ENCODE data around the gene PCNX1. TPM values are rescaled to one million over a fixed set of nuclear protein-coding genes. Genes with fewer than 3 reads are reported as not detected.
"Not testable (repeated sequence)": the region's sequence is repeated elsewhere in the genome, so short reads cannot be mapped to it uniquely, and the experiment has no call there.

The PCNX1 gene
- total RNA-seq, 5 donors from 2014 or later (not counting 1 experiment from before 2014, with no cell fraction given), result 80.8 to 140 (median 86.3) TPM

DNA sequence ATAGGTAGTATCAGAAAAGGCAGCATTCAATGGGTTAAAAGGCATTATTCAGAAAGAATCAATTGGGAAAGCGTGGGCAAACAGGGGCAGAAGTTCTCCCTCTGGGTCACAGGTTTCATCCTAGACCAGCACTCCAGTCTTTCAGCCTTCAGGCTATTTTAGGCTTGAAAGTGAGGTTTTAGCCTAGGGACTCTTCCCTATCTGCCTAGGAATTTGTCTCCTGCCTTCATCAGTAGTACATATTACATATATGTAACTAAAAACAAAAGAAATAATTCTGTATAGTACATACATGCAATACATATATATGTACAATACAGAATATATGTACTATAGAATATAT, 34.6 kb upstream of the PCNX1 start:
- H3K9me3 ChIP-seq, result no peaks in the 10 kb centered on the region
- peak overlapping the region; percentile 94 to 97 for H3K27ac Mint-ChIP-seq
- ChIA-PET CTCF (interaction anchor here in 1 of 2 donors (0.8 to 1.6 kb wide), 8 partner anchors 14 to 86 kb away, joined by 3 to 11 read pairs (median 4); partner anchors contain the start of gene PCNX1), POLR2A (interaction anchor here in 1 of 2 donors (0.6 kb wide), 1 partner anchor 45 kb away, joined by 4 read pairs; no protein-coding TSS in a partner anchor)
- peak overlapping the region in 1 of 2 donors; percentile 35 for H3K4me3 ChIP-seq (ENCODE audit: control insufficient read depth in 1 of 2, extremely low read depth in 1 of 2, low read length in 1 of 2)
- no peaks in the 10 kb centered on the region for H3K27me3 Mint-ChIP-seq
- H3K27ac ChIP-seq (ENCODE audit: low read length), result peak overlapping the region; percentile 78
- WGBS (ENCODE audit: insufficient coverage), result 80% methylated on average over 1 of the region's 1 CpG
- H3K36me3 ChIP-seq (ENCODE audit: control insufficient read depth in 2 of 2, extremely low read depth in 1 of 2, insufficient read depth in 1 of 2, low read length in 1 of 2), result no peaks in the 10 kb centered on the region
- H3K27me3 ChIP-seq (replicated peaks in 1 of 2; ENCODE audit: control insufficient read depth in 2 of 2, extremely low read depth in 1 of 2, insufficient read depth in 2 of 2, low read length in 1 of 2), result no peaks in the 10 kb centered on the region
- DNase-seq (no peak), ATAC-seq (replicated peaks in 1 of 4) (no peak)
- peaks cover 0 to 5% (median 3%) of the 10 kb centered on the region in 3 donors for H3K9me3 Mint-ChIP-seq
- peaks cover 17 to 25% (median 22%) of the 10 kb centered on the region in 3 donors for H3K4me1 Mint-ChIP-seq
- peak overlapping the region; percentile 74 to 82 (median 75) for H3K4me3 Mint-ChIP-seq
- H3K4me1 ChIP-seq (ENCODE audit: control insufficient read depth in 1 of 2, extremely low read depth in 1 of 2, insufficient read depth in 2 of 2, low read length in 2 of 2), result peaks cover 0 to 16% of the 10 kb centered on the region in 2 experiments
- no peaks in the 10 kb centered on the region for H3K36me3 Mint-ChIP-seq

DNA sequence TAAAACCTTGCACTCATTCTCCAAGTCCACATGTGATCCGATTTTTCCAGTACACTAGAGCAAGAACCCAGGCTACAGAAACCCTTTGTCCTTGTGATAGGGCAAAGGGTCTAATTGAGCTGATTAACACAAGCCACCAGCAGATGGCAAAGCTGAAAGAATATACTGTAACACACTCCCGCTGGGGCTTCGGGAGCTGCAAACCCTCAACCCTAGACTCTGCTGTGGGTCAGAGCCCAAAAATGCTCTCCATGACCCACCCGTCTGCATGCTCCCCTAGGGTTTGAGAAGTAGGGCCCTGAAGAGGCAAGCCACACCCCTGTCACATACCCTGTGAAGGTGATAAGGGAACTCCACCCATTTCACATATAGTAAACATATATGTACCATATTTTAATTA, 33.6 kb upstream of the PCNX1 start:
- H3K27ac Mint-ChIP-seq, result peak overlapping the region; percentile 49 to 78
- H3K9me3 ChIP-seq, result no peaks in the 10 kb centered on the region
- H3K4me1 Mint-ChIP-seq, result peaks cover 17 to 25% (median 22%) of the 10 kb centered on the region in 3 donors
- H3K27me3 ChIP-seq (replicated peaks in 1 of 2; ENCODE audit: control insufficient read depth in 2 of 2, extremely low read depth in 1 of 2, insufficient read depth in 2 of 2, low read length in 1 of 2), result no peaks in the 10 kb centered on the region
- WGBS (ENCODE audit: insufficient coverage), result no CpG with 5 or more reads among the region's 4 CpGs
- H3K36me3 ChIP-seq (ENCODE audit: control insufficient read depth in 2 of 2, extremely low read depth in 1 of 2, insufficient read depth in 1 of 2, low read length in 1 of 2), result no peaks in the 10 kb centered on the region
- H3K27ac ChIP-seq (ENCODE audit: low read length), result no peak overlapping the region
- POLR2A ChIA-PET, result interaction anchor here in 1 of 2 donors (1.1 kb wide), 1 partner anchor 51 kb away, joined by 3 read pairs; no protein-coding TSS in a partner anchor
- no peaks in the 10 kb centered on the region for H3K27me3 Mint-ChIP-seq
- H3K36me3 Mint-ChIP-seq, result no peaks in the 10 kb centered on the region
- CTCF ChIA-PET, result interaction anchor here in 1 of 2 donors (0.6 to 2.1 kb wide), 6 partner anchors 33 to 288 kb away, joined by 3 to 14 read pairs (median 4); partner anchors contain the start of gene PCNX1
- no peak overlapping the region for H3K4me3 Mint-ChIP-seq
- H3K9me3 Mint-ChIP-seq, result peaks cover 0 to 5% (median 0%) of the 10 kb centered on the region in 3 donors
- DNase-seq (peak in 6 of 35 experiments; percentile 10 to 44 (median 20)), ATAC-seq (replicated peaks in 1 of 4) (peak in 3 of 4 experiments; percentile 36 to 68 (median 59))
- H3K4me3 ChIP-seq (ENCODE audit: control insufficient read depth in 1 of 2, extremely low read depth in 1 of 2, low read length in 1 of 2), result no peak overlapping the region
- peaks cover 0 to 16% of the 10 kb centered on the region in 2 experiments for H3K4me1 ChIP-seq (ENCODE audit: control insufficient read depth in 1 of 2, extremely low read depth in 1 of 2, insufficient read depth in 2 of 2, low read length in 2 of 2)

DNA sequence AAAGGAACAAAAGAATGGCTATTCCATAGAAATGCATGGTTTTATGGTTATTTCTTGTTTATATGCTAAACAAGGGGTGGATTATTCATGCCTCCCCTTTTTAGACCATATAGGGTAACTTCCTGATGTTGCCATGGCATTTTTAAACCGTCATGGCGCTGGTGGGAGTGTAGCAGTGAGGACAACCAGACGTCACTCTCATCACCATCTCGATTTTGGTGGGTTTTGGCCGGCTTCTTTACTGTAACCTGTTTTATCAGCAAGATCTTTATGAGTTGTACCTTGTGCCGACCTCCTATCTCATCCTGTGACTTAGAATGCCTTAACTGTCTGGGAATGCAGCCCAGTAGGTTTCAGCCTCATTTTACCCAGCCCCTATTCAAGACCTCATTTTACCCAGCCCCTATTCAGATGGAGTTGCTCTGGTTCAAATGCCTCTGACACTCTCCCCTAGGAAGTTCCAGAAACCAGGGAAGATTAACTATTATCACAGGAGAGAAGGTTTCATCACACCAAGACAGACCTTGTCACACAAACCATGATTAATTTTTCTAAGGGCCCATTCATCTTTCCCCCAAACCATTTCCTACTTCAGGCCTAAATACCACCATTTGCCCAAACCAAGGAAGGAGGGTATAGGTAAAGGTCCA, 31.3 kb upstream of the PCNX1 start:
- H3K27me3 Mint-ChIP-seq; DNase-seq; H3K27ac Mint-ChIP-seq; H3K36me3 Mint-ChIP-seq; ATAC-seq (replicated peaks in 1 of 4); H3K4me3 ChIP-seq (ENCODE audit: control insufficient read depth in 1 of 2, extremely low read depth in 1 of 2, low read length in 1 of 2); H3K9me3 Mint-ChIP-seq; H3K36me3 ChIP-seq (ENCODE audit: control insufficient read depth in 2 of 2, extremely low read depth in 1 of 2, insufficient read depth in 1 of 2, low read length in 1 of 2); H3K9me3 ChIP-seq; CTCF ChIA-PET; H3K4me3 Mint-ChIP-seq; H3K27ac ChIP-seq (ENCODE audit: low read length); H3K27me3 ChIP-seq (replicated peaks in 1 of 2; ENCODE audit: control insufficient read depth in 2 of 2, extremely low read depth in 1 of 2, insufficient read depth in 2 of 2, low read length in 1 of 2): not testable (repeated sequence)
- 91% methylated on average over 4 of the region's 6 CpGs for WGBS (ENCODE audit: insufficient coverage)
- H3K4me1 ChIP-seq (ENCODE audit: control insufficient read depth in 1 of 2, extremely low read depth in 1 of 2, insufficient read depth in 2 of 2, low read length in 2 of 2), result peaks cover 0 to 16% of the 10 kb centered on the region in 2 experiments
- POLR2A ChIA-PET, result interaction anchor here in 1 of 2 donors (0.6 kb wide), 1 partner anchor 111 kb away, joined by 4 read pairs; no protein-coding TSS in a partner anchor
- peaks cover 17 to 25% (median 22%) of the 10 kb centered on the region in 3 donors for H3K4me1 Mint-ChIP-seq

DNA sequence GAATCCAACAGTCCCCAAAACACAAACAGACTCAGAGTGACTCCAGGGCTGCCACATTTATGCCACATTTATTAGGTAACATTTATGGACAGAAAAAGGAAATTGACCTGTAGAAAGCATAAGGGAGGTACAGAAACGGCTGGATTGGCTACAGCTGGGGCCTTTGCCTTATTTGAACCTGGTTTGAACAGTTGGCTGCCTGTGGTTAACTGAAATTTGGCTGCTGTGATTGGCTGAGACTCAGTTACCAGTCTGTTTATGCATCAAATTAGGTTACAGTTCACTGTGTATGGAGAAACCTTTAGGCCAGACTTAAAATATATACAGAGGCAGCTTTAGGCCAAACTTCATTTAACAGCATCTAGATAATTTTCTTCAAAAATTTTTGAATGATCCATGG, 27.8 kb upstream of the PCNX1 start:
- Histone ChIP-seq H3K4me1 (ENCODE audit: control insufficient read depth in 1 of 2, extremely low read depth in 1 of 2, insufficient read depth in 2 of 2, low read length in 2 of 2) (peaks cover 0 to 17% of the 10 kb centered on the region in 2 experiments), H3K27ac (ENCODE audit: low read length) (no peak overlapping the region), H3K9me3 (no peaks in the 10 kb centered on the region), H3K36me3 (ENCODE audit: control insufficient read depth in 2 of 2, extremely low read depth in 1 of 2, insufficient read depth in 1 of 2, low read length in 1 of 2) (no peaks in the 10 kb centered on the region), H3K4me3 (ENCODE audit: control insufficient read depth in 1 of 2, extremely low read depth in 1 of 2, low read length in 1 of 2) (no peak overlapping the region), H3K27me3 (replicated peaks in 1 of 2; ENCODE audit: control insufficient read depth in 2 of 2, extremely low read depth in 1 of 2, insufficient read depth in 2 of 2, low read length in 1 of 2) (no peaks in the 10 kb centered on the region)
- ATAC-seq (replicated peaks in 1 of 4) (no peak), DNase-seq (no peak)
- Mint-ChIP-seq H3K27me3 (no peaks in the 10 kb centered on the region), H3K4me1 (peaks cover 24 to 26% (median 24%) of the 10 kb centered on the region in 3 donors), H3K27ac (no peak overlapping the region), H3K36me3 (no peaks in the 10 kb centered on the region), H3K4me3 (no peak overlapping the region), H3K9me3 (no peaks in the 10 kb centered on the region)
- 60% methylated on average over 1 of the region's 1 CpG for WGBS (ENCODE audit: insufficient coverage)
- CTCF ChIA-PET, result interaction anchor here in 1 of 2 donors (1.1 kb wide), 1 partner anchor 36 kb away, joined by 3 read pairs; no protein-coding TSS in a partner anchor
- POLR2A ChIA-PET, result no interaction called here

DNA sequence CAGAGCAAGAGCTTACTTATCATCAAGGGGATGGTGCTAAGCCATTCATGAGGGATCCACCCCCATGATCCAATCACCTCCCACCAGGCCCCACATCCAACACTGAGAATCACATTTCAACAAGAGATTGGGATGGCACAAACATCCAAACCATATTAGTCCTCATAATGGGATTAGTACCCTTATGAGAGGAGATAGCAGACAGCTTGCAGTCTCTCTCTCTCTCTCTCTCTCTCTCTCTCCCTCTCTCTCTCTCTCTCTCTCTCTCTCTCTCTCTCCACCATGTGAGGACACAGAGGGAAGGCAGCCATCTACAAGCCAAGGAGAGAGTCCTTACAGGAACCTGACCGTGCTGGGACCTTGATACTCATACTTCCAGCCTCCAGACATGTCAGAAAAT, 26.4 kb upstream of the PCNX1 start:
- ATAC-seq (replicated peaks in 1 of 4); H3K27me3 ChIP-seq (replicated peaks in 1 of 2; ENCODE audit: control insufficient read depth in 2 of 2, extremely low read depth in 1 of 2, insufficient read depth in 2 of 2, low read length in 1 of 2); DNase-seq; H3K9me3 Mint-ChIP-seq; H3K36me3 Mint-ChIP-seq; H3K4me3 ChIP-seq (ENCODE audit: control insufficient read depth in 1 of 2, extremely low read depth in 1 of 2, low read length in 1 of 2); POLR2A ChIA-PET; H3K36me3 ChIP-seq (ENCODE audit: control insufficient read depth in 2 of 2, extremely low read depth in 1 of 2, insufficient read depth in 1 of 2, low read length in 1 of 2); H3K4me3 Mint-ChIP-seq; H3K27me3 Mint-ChIP-seq; H3K27ac ChIP-seq (ENCODE audit: low read length); H3K9me3 ChIP-seq; H3K27ac Mint-ChIP-seq: not testable (repeated sequence)
- CTCF ChIA-PET, result interaction anchor here in 1 of 2 donors (0.7 kb wide), 1 partner anchor 24 kb away, joined by 3 read pairs; no protein-coding TSS in a partner anchor
- 100% methylated on average over 1 of the region's 1 CpG for WGBS (ENCODE audit: insufficient coverage)
- H3K4me1 ChIP-seq (ENCODE audit: control insufficient read depth in 1 of 2, extremely low read depth in 1 of 2, insufficient read depth in 2 of 2, low read length in 2 of 2), result peaks cover 0 to 30% of the 10 kb centered on the region in 2 experiments
- peaks cover 38 to 40% (median 39%) of the 10 kb centered on the region in 3 donors for H3K4me1 Mint-ChIP-seq

DNA sequence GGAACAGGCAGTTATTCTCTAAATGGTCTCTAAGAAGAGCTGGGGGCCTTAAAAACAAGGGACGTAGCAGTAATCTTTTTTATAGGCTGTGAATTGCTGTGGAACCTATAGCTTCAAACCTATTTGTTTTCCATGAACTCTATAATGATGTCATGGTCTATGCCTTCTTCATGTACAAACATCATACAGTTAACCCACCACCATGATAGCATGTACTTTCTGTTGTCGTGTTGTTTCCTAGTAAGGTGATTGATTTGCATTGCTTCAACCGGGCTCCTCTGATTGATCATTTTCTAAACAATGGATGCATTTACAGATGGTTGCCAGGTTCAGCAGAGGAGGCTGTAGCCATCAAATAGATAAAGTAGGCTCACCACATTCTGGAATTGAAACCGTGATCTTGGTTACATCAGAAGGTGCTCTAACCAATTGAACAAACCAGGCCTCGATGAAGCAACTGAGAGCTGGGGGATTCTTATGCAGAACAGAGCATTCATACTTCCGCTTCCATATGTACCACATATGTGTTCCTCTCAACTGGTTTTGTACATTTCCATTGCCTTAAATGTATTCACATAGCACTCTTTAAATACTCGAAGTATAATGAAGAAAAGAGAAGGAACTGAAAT, 25.6 kb upstream of the PCNX1 start:
- H3K27me3 ChIP-seq (replicated peaks in 1 of 2; ENCODE audit: control insufficient read depth in 2 of 2, extremely low read depth in 1 of 2, insufficient read depth in 2 of 2, low read length in 1 of 2), result no peaks in the 10 kb centered on the region
- H3K4me1 ChIP-seq (ENCODE audit: control insufficient read depth in 1 of 2, extremely low read depth in 1 of 2, insufficient read depth in 2 of 2, low read length in 2 of 2), result peaks cover 2 to 37% of the 10 kb centered on the region in 2 experiments
- no peaks in the 10 kb centered on the region for H3K36me3 ChIP-seq (ENCODE audit: control insufficient read depth in 2 of 2, extremely low read depth in 1 of 2, insufficient read depth in 1 of 2, low read length in 1 of 2)
- no peak overlapping the region for H3K4me3 ChIP-seq (ENCODE audit: control insufficient read depth in 1 of 2, extremely low read depth in 1 of 2, low read length in 1 of 2)
- ChIA-PET CTCF (no interaction called here), POLR2A (interaction anchor here in 1 of 2 donors (0.7 kb wide), 1 partner anchor 64 kb away, joined by 3 read pairs; no protein-coding TSS in a partner anchor)
- WGBS (ENCODE audit: insufficient coverage), result 74% methylated on average over 2 of the region's 7 CpGs
- no peak for DNase-seq
- H3K36me3 Mint-ChIP-seq, result no peaks in the 10 kb centered on the region
- no peaks in the 10 kb centered on the region for H3K27me3 Mint-ChIP-seq
- H3K27ac ChIP-seq (ENCODE audit: low read length), result no peak overlapping the region
- ATAC-seq (replicated peaks in 1 of 4), result no peak
- no peak overlapping the region for H3K27ac Mint-ChIP-seq
- no peaks in the 10 kb centered on the region for H3K9me3 ChIP-seq
- no peak overlapping the region for H3K4me3 Mint-ChIP-seq
- H3K9me3 Mint-ChIP-seq, result no peaks in the 10 kb centered on the region
- peaks cover 46 to 48% (median 46%) of the 10 kb centered on the region in 3 donors for H3K4me1 Mint-ChIP-seq
